Gastrocnemius medialis (tissue), 4 donors: ENCODE results near the gene SKIC8.

Experiments used
- POLR2A ChIP-seq, 2 donors: fragments of 450-650 bp; IDR thresholded peaks; one replicate each; pipeline ENCODE4 v1.6.1; 2017; ENCODE audit warnings: antibody characterized with exemption in 2 of 2, mild to moderate bottlenecking in 2 of 2, moderate library complexity in 2 of 2
- TF ChIP-seq, protein P1 (sequence below), 5 experiments: fragments of 450-650 bp in 3 of 5; fragments of 200-600 bp in 2 of 5; sonication (generic) in 2 of 5; IDR thresholded peaks in 4 of 5; conservative IDR thresholded peaks in 1 of 5; 1 replicate in 4 of 5; 2 replicates in 1 of 5; pipeline ENCODE4 v1.5.1; 2016 to 2019; ENCODE audit warnings: antibody characterized with exemption in 5 of 5, mild to moderate bottlenecking in 3 of 5, moderate library complexity in 3 of 5

- TF ChIP-seq, protein P1, sequence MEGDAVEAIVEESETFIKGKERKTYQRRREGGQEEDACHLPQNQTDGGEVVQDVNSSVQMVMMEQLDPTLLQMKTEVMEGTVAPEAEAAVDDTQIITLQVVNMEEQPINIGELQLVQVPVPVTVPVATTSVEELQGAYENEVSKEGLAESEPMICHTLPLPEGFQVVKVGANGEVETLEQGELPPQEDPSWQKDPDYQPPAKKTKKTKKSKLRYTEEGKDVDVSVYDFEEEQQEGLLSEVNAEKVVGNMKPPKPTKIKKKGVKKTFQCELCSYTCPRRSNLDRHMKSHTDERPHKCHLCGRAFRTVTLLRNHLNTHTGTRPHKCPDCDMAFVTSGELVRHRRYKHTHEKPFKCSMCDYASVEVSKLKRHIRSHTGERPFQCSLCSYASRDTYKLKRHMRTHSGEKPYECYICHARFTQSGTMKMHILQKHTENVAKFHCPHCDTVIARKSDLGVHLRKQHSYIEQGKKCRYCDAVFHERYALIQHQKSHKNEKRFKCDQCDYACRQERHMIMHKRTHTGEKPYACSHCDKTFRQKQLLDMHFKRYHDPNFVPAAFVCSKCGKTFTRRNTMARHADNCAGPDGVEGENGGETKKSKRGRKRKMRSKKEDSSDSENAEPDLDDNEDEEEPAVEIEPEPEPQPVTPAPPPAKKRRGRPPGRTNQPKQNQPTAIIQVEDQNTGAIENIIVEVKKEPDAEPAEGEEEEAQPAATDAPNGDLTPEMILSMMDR (IDR thresholded peaks at IDR 0.05 in 4 of 5, conservative IDR thresholded peaks at IDR 0.05 in 1 of 5), result no peak
- TF ChIP-seq POLR2A (IDR thresholded peaks at IDR 0.05), result no peak
These were observed 48.5 kb upstream of the SKIC8 start for GRCh38 chr15:78347586-78348543.
